HepG2 (cell line): ENCODE measurements around the gene SIVA1. TPM values are rescaled to one million over a fixed set of nuclear protein-coding genes. Genes with fewer than 3 reads are reported as not detected.

Source experiments
- BCL6 ChIP-seq: IDR thresholded peaks from 2 replicates; pipeline ENCODE4 v1.6.1; 2016; ENCODE audit warnings: missing genetic modification reagents, missing compliant biosample characterization
- CREBL2 ChIP-seq: sonication (generic); formaldehyde crosslinking; IDR thresholded peaks from 2 replicates; pipeline ENCODE4 v1.8.1; 2023; ENCODE audit warnings: missing genetic modification reagents, mild to moderate bottlenecking, borderline replicate concordance
- CSRNP1 ChIP-seq: sonication (generic); formaldehyde crosslinking; IDR thresholded peaks from 2 replicates; pipeline ENCODE4 v1.8.1; 2023; ENCODE audit warnings: mild to moderate bottlenecking, missing genetic modification reagents
- FIP1L1 ChIP-seq: fragments of 200-400 bp; formaldehyde crosslinking; IDR thresholded peaks from 2 replicates; pipeline ENCODE4 v1.6.1; 2018; ENCODE audit warnings: low read depth, mild to moderate bottlenecking, low read length, moderate library complexity, borderline replicate concordance; ENCODE audit not compliant: insufficient read depth
- NAIF1 ChIP-seq: sonication (generic); formaldehyde crosslinking; IDR thresholded peaks from 2 replicates; pipeline ENCODE4 v1.5.0; 2020; ENCODE audit warnings: mild to moderate bottlenecking, missing genetic modification reagents, borderline replicate concordance
- NCOR1 ChIP-seq: fragments of 200-600 bp; sonication (generic); IDR thresholded peaks from 2 replicates; pipeline ENCODE4 v1.7.0; 2017; ENCODE audit warnings: antibody characterized with exemption, low read length, borderline replicate concordance
- PHF8 ChIP-seq: sonication (generic); formaldehyde crosslinking; IDR thresholded peaks from 2 replicates; pipeline ENCODE4 v1.5.0; 2020; ENCODE audit warnings: missing genetic modification reagents
- RELA ChIP-seq: sonication (generic); formaldehyde crosslinking; IDR thresholded peaks from 2 replicates; pipeline ENCODE4 v1.4.0; 2020; ENCODE audit warnings: missing genetic modification reagents
- TIGD3 ChIP-seq: sonication (generic); formaldehyde crosslinking; IDR thresholded peaks from 2 replicates; pipeline ENCODE4 v1.5.1; 2020; ENCODE audit warnings: mild to moderate bottlenecking, missing genetic modification reagents, borderline replicate concordance
- ZBTB21 ChIP-seq: sonication (generic); formaldehyde crosslinking; IDR thresholded peaks from 2 replicates; pipeline ENCODE4 v1.4.0; 2020; ENCODE audit warnings: missing genetic modification reagents
- ZFYVE20 ChIP-seq: sonication (generic); formaldehyde crosslinking; IDR thresholded peaks from 2 replicates; pipeline ENCODE4 v1.8.0; 2023; ENCODE audit warnings: low read depth, mild to moderate bottlenecking, moderate library complexity, missing genetic modification reagents, borderline replicate concordance
- ZMYM3 ChIP-seq: sonication (generic); formaldehyde crosslinking; IDR thresholded peaks from 2 replicates; pipeline ENCODE4 v1.5.1; 2020; ENCODE audit warnings: mild to moderate bottlenecking, missing genetic modification reagents
- ZNF142 ChIP-seq: sonication (generic); formaldehyde crosslinking; IDR thresholded peaks from 2 replicates; pipeline ENCODE4 v1.4.0; 2020; ENCODE audit warnings: missing genetic modification reagents
- ZNF547 ChIP-seq: sonication (generic); formaldehyde crosslinking; IDR thresholded peaks from 2 replicates; pipeline ENCODE4 v1.5.1; 2020; ENCODE audit warnings: mild to moderate bottlenecking, missing genetic modification reagents
- ZNF580 ChIP-seq: IDR thresholded peaks from 2 replicates; pipeline ENCODE4 v1.6.1; 2016; ENCODE audit warnings: low read depth, borderline replicate concordance
- ZNF644 ChIP-seq: IDR thresholded peaks from 2 replicates; pipeline ENCODE4 v1.6.1; 2016; ENCODE audit warnings: low read depth
- ZNF761 ChIP-seq: sonication (generic); formaldehyde crosslinking; conservative IDR thresholded peaks from 2 replicates; pipeline ENCODE4 v1.4.0; 2020; ENCODE audit warnings: mild to moderate bottlenecking, missing genetic modification reagents
- ZSCAN21 ChIP-seq: sonication (generic); formaldehyde crosslinking; IDR thresholded peaks from 2 replicates; pipeline ENCODE4 v1.8.0; 2022; ENCODE audit warnings: mild to moderate bottlenecking, missing genetic modification reagents, moderate library complexity, borderline replicate concordance
- polyA plus RNA-seq, 8 experiments: library from polyadenylated mRNA; depleted of rRNA in 3 of 8; stranded (reverse) in 7 of 8; unstranded in 1 of 8; fragments of >200 nt; fragmentation: Illumina TruSeq in 4 of 8; extraction: Trizol in 4 of 8; gene quantifications; 2 replicates each; pipeline versions ENCODE4 v1.2.1 to v1.2.3, GENCODE V29; 2011 to 2016; ENCODE audit warnings: low read depth in 4 of 8, missing spikeins in 1 of 8, mixed read lengths in 1 of 8; ENCODE audit not compliant: insufficient read depth in 1 of 8
- total RNA-seq, 5 experiments: library from RNA; depleted of rRNA; stranded (reverse); fragments of >200 nt; fragmentation: Illumina TruSeq; extraction: Trizol; gene quantifications; 2 replicates each; pipeline ENCODE4 v1.2.3, GENCODE V29; 2016; ENCODE audit warnings: low read depth in 1 of 5

The SIVA1 gene
- total and polyA plus RNA-seq, 2 of the 13 experiments (the other 11 are each of a cell fraction or from before 2014, with no cell fraction given) = 123 to 186 TPM

GRCh38 chr14:104726600-104727451 is 26.1 kb upstream of the SIVA1 start (continued):
- TF ChIP-seq RELA = no peak
- TF ChIP-seq ZNF547 (CRISPR knock-in tag) = no peak
- TF ChIP-seq ZNF644 (CRISPR knock-in tag) = no peak
- peak; percentile 44; the same call in 1 of the 2 replicates for TF ChIP-seq BCL6 (CRISPR knock-in tag)
- peak; percentile 54; the same call in 1 of the 2 replicates for TF ChIP-seq ZSCAN21 (CRISPR knock-in tag)
- peak; percentile 69; the same call in 1 of the 2 replicates for TF ChIP-seq NCOR1
- 0 out of 2 replicates have a peak, but pooled peaks have one; percentile 41 for TF ChIP-seq ZBTB21 (CRISPR knock-in tag)
- TF ChIP-seq PHF8 (CRISPR knock-in tag) = no peak
- TF ChIP-seq NAIF1 (CRISPR knock-in tag) = no peak
- peak; percentile 25; the same call in 1 of the 2 replicates for TF ChIP-seq ZMYM3 (CRISPR knock-in tag)
- TF ChIP-seq ZNF142 (CRISPR knock-in tag) = no peak
- no peak for TF ChIP-seq TIGD3 (CRISPR knock-in tag)
- no peak for TF ChIP-seq CSRNP1 (CRISPR knock-in tag)
- no peak for TF ChIP-seq CREBL2
- TF ChIP-seq ZFYVE20 (CRISPR knock-in tag) = no peak
- no peak for TF ChIP-seq ZNF761 (CRISPR knock-in tag)
- TF ChIP-seq ZNF580 (CRISPR knock-in tag) = no peak; the same call in 1 of the 2 replicates
- TF ChIP-seq FIP1L1 = no peak
